ENCODE results near the gene DALRD3.

Gene DALRD3

GRCh38 chr3:48996640-48997039 lies 21.7 kb downstream of the DALRD3 start:
- H3K9ac ChIP-seq (ENCODE audit: low read length) = no peak overlapping the region
- H3K4me1 ChIP-seq (ENCODE audit: control insufficient read depth, insufficient read depth, low read length) = peaks cover 1% of the 10 kb centered on the region

GRCh38 chr3:48993834-48994233 lies 24.5 kb downstream of the DALRD3 start:
- Histone ChIP-seq H3K9ac (ENCODE audit: low read length) (no peak overlapping the region), H3K27me3 (ENCODE audit: control insufficient read depth, insufficient read depth, low read length) (no peaks in the 10 kb centered on the region), H3K4me1 (ENCODE audit: control insufficient read depth, insufficient read depth, low read length) (peaks cover 19% of the 10 kb centered on the region), H3K9me3 (ENCODE audit: control insufficient read depth, low read length) (no peaks in the 10 kb centered on the region), H3K4me3 (ENCODE audit: low read length) (no peak overlapping the region), H3K36me3 (ENCODE audit: control insufficient read depth, insufficient read depth, low read length) (no peaks in the 10 kb centered on the region)

More at GRCh38 chr3:48996640-48997039, 21.7 kb downstream of the DALRD3 start:
- Histone ChIP-seq H3K4me3 (ENCODE audit: low read length) (no peak overlapping the region), H3K27me3 (ENCODE audit: control insufficient read depth, insufficient read depth, low read length) (no peaks in the 10 kb centered on the region), H3K9me3 (ENCODE audit: control insufficient read depth, low read length) (no peaks in the 10 kb centered on the region), H3K36me3 (ENCODE audit: control insufficient read depth, insufficient read depth, low read length) (no peaks in the 10 kb centered on the region)

GRCh38 chr3:48991851-48992545 lies 26.4 kb downstream of the DALRD3 start:
- no peaks in the 10 kb centered on the region for H3K9me3 ChIP-seq (ENCODE audit: control insufficient read depth, low read length)
- peaks cover 20% of the 10 kb centered on the region for H3K4me1 ChIP-seq (ENCODE audit: control insufficient read depth, insufficient read depth, low read length)
- no peaks in the 10 kb centered on the region for H3K36me3 ChIP-seq (ENCODE audit: control insufficient read depth, insufficient read depth, low read length)
- H3K4me3 ChIP-seq (ENCODE audit: low read length) = no peak overlapping the region
- no peaks in the 10 kb centered on the region for H3K27me3 ChIP-seq (ENCODE audit: control insufficient read depth, insufficient read depth, low read length)
- H3K9ac ChIP-seq (ENCODE audit: low read length) = peak overlapping the region; percentile 86

GRCh38 chr3:48990636-48991469 lies 27.5 kb downstream of the DALRD3 start:
- Histone ChIP-seq H3K27me3 (ENCODE audit: control insufficient read depth, insufficient read depth, low read length) (no peaks in the 10 kb centered on the region), H3K4me1 (ENCODE audit: control insufficient read depth, insufficient read depth, low read length) (peaks cover 20% of the 10 kb centered on the region), H3K9ac (ENCODE audit: low read length) (peak overlapping the region; percentile 86), H3K36me3 (ENCODE audit: control insufficient read depth, insufficient read depth, low read length) (no peaks in the 10 kb centered on the region), H3K9me3 (ENCODE audit: control insufficient read depth, low read length) (no peaks in the 10 kb centered on the region), H3K4me3 (ENCODE audit: low read length) (peak overlapping the region; percentile 43)

- Histone ChIP-seq H3K9me3 (ENCODE audit: control insufficient read depth, low read length) (no peaks in the 10 kb centered on the region), H3K4me1 (ENCODE audit: control insufficient read depth, insufficient read depth, low read length) (peaks cover 20% of the 10 kb centered on the region), H3K9ac (ENCODE audit: low read length) (peak within 1 kb of the TSS; percentile 86), H3K4me3 (ENCODE audit: low read length) (peak within 1 kb of the TSS; percentile 43), H3K36me3 (ENCODE audit: control insufficient read depth, insufficient read depth, low read length) (no peaks in the 10 kb centered on the region), H3K27me3 (ENCODE audit: control insufficient read depth, insufficient read depth, low read length) (no peaks in the 10 kb centered on the region)
These were observed 28.4 kb downstream of the DALRD3 start, which contains the start of gene P4HTM for GRCh38 chr3:48989796-48990635. Gene P4HTM (plus strand): TSS chr3:48990241. CDS start chr3:48990257, 16 bp downstream.

GRCh38 chr3:48989126-48989795 lies 29.1 kb downstream of the DALRD3 start:
- H3K27me3 ChIP-seq (ENCODE audit: control insufficient read depth, insufficient read depth, low read length) = no peaks in the 10 kb centered on the region
- H3K4me1 ChIP-seq (ENCODE audit: control insufficient read depth, insufficient read depth, low read length) = peaks cover 20% of the 10 kb centered on the region
- H3K4me3 ChIP-seq (ENCODE audit: low read length) = peak overlapping the region; percentile 43
- peak overlapping the region; percentile 86 for H3K9ac ChIP-seq (ENCODE audit: low read length)
- H3K9me3 ChIP-seq (ENCODE audit: control insufficient read depth, low read length) = no peaks in the 10 kb centered on the region
- no peaks in the 10 kb centered on the region for H3K36me3 ChIP-seq (ENCODE audit: control insufficient read depth, insufficient read depth, low read length)

GRCh38 chr3:48985831-48986376 lies 32.5 kb downstream of the DALRD3 start:
- Histone ChIP-seq H3K4me1 (ENCODE audit: control insufficient read depth, insufficient read depth, low read length) (peaks cover 12% of the 10 kb centered on the region), H3K4me3 (ENCODE audit: low read length) (no peak overlapping the region), H3K27me3 (ENCODE audit: control insufficient read depth, insufficient read depth, low read length) (no peaks in the 10 kb centered on the region), H3K36me3 (ENCODE audit: control insufficient read depth, insufficient read depth, low read length) (peaks cover 6% of the 10 kb centered on the region), H3K9ac (ENCODE audit: low read length) (no peak overlapping the region), H3K9me3 (ENCODE audit: control insufficient read depth, low read length) (no peaks in the 10 kb centered on the region)

- no peak overlapping the region for H3K9ac ChIP-seq (ENCODE audit: low read length)
- no peaks in the 10 kb centered on the region for H3K27me3 ChIP-seq (ENCODE audit: control insufficient read depth, insufficient read depth, low read length)
- peaks cover 13% of the 10 kb centered on the region for H3K36me3 ChIP-seq (ENCODE audit: control insufficient read depth, insufficient read depth, low read length)
- H3K4me3 ChIP-seq (ENCODE audit: low read length) = no peak overlapping the region
- no peaks in the 10 kb centered on the region for H3K9me3 ChIP-seq (ENCODE audit: control insufficient read depth, low read length)
- H3K4me1 ChIP-seq (ENCODE audit: control insufficient read depth, insufficient read depth, low read length) = peaks cover 9% of the 10 kb centered on the region
These were observed 33.7 kb downstream of the DALRD3 start for GRCh38 chr3:48984663-48985062.

- Histone ChIP-seq H3K9ac (ENCODE audit: low read length) (no peak overlapping the region), H3K9me3 (ENCODE audit: control insufficient read depth, low read length) (no peaks in the 10 kb centered on the region), H3K4me1 (ENCODE audit: control insufficient read depth, insufficient read depth, low read length) (no peaks in the 10 kb centered on the region), H3K36me3 (ENCODE audit: control insufficient read depth, insufficient read depth, low read length) (peaks cover 13% of the 10 kb centered on the region), H3K27me3 (ENCODE audit: control insufficient read depth, insufficient read depth, low read length) (no peaks in the 10 kb centered on the region), H3K4me3 (ENCODE audit: low read length) (no peak overlapping the region)
These were observed 35.3 kb downstream of the DALRD3 start for GRCh38 chr3:48983096-48983495.

- no peak overlapping the region for H3K9ac ChIP-seq (ENCODE audit: low read length)
- no peaks in the 10 kb centered on the region for H3K9me3 ChIP-seq (ENCODE audit: control insufficient read depth, low read length)
- H3K36me3 ChIP-seq (ENCODE audit: control insufficient read depth, insufficient read depth, low read length) = peaks cover 13% of the 10 kb centered on the region
These were observed 35.7 kb downstream of the DALRD3 start for GRCh38 chr3:48982686-48983085.

GRCh38 chr3:48982016-48982415 lies 36.4 kb downstream of the DALRD3 start:
- no peak overlapping the region for H3K4me3 ChIP-seq (ENCODE audit: low read length)
- H3K9ac ChIP-seq (ENCODE audit: low read length) = no peak overlapping the region
- H3K4me1 ChIP-seq (ENCODE audit: control insufficient read depth, insufficient read depth, low read length) = no peaks in the 10 kb centered on the region
- H3K27me3 ChIP-seq (ENCODE audit: control insufficient read depth, insufficient read depth, low read length) = no peaks in the 10 kb centered on the region
- peaks cover 13% of the 10 kb centered on the region for H3K36me3 ChIP-seq (ENCODE audit: control insufficient read depth, insufficient read depth, low read length)
- H3K9me3 ChIP-seq (ENCODE audit: control insufficient read depth, low read length) = no peaks in the 10 kb centered on the region

More at GRCh38 chr3:48982686-48983085, 35.7 kb downstream of the DALRD3 start:
- H3K4me3 ChIP-seq (ENCODE audit: low read length) = no peak overlapping the region
- no peaks in the 10 kb centered on the region for H3K4me1 ChIP-seq (ENCODE audit: control insufficient read depth, insufficient read depth, low read length)
- no peaks in the 10 kb centered on the region for H3K27me3 ChIP-seq (ENCODE audit: control insufficient read depth, insufficient read depth, low read length)

Measured in mucosa of stomach (tissue), 1 donor.